HG03354 (cell line): ENCODE results near the gene SSB.
A peak's percentile ranks its signal among the peaks of the same experiment; 100 is the strongest.
"Not testable (repeated sequence)": the region's sequence is repeated elsewhere in the genome, so short reads cannot be mapped to it uniquely, and the experiment has no call there.

ENCODE experiments used
- ATAC-seq: cut with Tn5 transposase; IDR thresholded peaks from one replicate; pipeline ENCODE4 v1.9.1; 2021; ENCODE audit warnings: mild to moderate bottlenecking; ENCODE audit not compliant: unreplicated experiment, poor library complexity, severe bottlenecking

SSB gene

GRCh38 chr2:169824373-169825333 lies 26.0 kb downstream of the SSB start, which contains the start of gene METTL5:
TSS of gene METTL5 (minus strand) at chr2:169824905. CDS start at chr2:169824597, 308 bp downstream.
- ATAC-seq: peak; percentile 69

GRCh38 chr2:169827272-169828140 lies 28.8 kb downstream of the SSB start, which contains the start of gene UBR3:
TSS of gene UBR3 (plus strand) at chr2:169827454. CDS start at chr2:169827508, 54 bp downstream.
- ATAC-seq: peak; percentile 85

- peak; percentile 28 for ATAC-seq
These were observed 29.6 kb downstream of the SSB start for GRCh38 chr2:169828141-169828811.

DNA sequence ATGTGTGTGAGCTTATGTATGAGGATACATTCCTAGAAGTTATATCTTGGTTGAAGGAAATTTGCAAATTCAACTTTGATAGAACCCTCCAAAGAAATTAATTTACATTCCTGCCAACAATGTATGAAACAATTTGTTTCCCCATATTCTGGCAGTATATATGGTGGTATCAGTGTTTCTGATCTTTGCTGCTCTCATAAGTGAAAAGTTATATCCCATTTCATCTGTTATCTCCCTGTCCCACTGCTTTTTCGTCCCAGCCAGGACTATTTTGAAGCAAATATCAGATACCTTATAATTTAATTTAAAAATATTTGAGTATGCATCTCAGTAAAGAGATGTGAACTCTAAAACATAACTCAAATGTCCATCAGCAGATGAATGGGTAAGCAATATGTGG lies 35.7 kb downstream of the SSB start:
- ATAC-seq: no peak

GRCh38 chr2:169838743-169839489 lies 40.2 kb downstream of the SSB start:
- no peak for ATAC-seq

GRCh38 chr2:169839954-169840746 lies 41.5 kb downstream of the SSB start:
- ATAC-seq: no peak

DNA sequence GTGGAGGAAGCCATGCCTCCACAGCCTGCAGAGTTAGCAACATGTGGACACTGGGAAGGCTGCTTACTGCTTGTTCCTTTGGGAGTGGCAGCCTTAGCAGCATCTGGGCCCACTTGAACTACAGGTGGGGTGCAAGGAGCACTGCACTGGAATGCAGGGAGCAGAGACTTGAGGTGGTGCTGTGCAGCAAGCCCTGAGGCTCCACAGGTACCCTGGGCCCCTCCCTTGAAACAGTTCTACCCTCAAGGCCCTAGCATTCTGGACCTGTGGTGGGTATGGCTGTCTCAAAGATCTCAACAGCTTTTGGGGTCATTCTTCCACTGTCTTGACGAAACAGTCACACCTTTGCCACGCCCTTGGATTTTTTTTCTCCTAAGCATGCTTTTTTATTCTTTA lies 42.1 kb downstream of the SSB start:
- ATAC-seq: no peak

DNA sequence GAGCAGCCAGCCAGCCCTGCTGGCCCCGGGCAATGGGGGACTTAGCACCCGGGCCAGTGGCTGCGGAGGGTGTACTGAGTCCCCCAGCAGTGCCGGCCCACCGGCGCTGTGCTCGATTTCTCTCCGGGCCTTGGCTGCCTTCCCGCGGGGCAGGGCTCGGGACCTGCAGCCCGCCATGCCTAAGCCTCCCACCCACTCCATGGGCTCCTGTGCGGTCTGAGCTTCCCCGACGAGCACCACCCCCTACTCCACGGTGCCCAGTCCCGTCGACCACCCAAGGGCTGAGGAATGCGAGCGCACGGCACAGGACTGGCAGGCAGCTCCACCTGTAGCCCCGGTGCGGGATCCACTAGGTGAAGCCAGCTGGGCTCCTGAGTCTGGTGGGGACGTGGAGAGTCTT lies 43.0 kb downstream of the SSB start:
- ATAC-seq: not testable (repeated sequence)

DNA sequence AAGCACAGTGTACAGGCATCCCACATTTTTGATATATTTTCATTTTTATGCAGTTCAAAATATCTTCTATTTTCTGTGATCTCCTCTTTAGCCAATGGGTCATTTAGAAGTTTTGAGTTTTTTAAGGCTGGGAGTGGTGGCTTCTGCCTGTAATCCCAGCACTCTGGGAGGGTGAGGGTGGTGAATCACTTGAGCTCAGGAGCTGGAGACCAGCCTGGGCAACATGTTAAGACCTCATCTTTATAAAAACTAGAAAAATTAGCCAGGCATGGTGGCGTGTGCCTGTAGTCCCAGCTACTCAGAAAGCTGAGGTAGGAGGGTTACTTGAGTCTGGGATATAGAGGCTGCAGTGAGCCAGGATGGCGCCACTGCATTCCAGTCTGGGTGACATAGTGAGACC lies 46.3 kb downstream of the SSB start:
- no peak for ATAC-seq

DNA sequence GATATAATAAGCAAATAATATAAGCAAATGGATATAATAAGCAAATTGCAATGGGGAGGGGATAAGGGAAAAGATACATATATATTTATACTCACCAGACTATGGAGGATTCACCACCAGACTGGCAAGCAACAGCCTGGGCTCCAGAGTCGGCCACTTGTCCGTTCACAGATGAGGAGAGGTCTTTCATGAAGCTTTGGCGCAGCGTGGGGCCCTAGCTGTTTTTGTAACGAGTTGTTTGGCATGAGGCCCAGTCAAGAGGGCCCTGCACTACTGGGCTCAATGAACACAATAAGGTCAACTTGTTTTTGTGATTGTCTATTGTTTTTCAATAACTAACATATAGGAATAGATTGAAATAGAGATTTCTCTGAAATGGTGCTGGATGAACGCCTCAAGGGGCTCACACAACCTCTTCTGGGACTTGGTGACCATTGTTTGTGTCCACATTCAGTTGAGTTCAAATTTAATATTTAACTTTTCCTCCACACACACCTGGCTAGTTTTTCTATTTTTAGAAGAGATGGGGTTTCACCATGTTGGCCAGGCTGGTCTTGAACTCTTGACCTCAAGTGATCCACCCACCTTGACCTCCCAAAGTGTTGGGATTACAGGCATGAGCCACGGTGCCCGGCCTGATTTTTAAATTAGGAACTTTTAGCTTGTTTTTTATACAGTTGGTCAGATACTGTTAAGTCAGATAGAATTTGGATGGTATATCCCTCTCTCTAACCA lies 50.5 kb downstream of the SSB start:
- ATAC-seq: not testable (repeated sequence)

GRCh38 chr2:169849710-169850109 lies 51.0 kb downstream of the SSB start:
- no peak for ATAC-seq

DNA sequence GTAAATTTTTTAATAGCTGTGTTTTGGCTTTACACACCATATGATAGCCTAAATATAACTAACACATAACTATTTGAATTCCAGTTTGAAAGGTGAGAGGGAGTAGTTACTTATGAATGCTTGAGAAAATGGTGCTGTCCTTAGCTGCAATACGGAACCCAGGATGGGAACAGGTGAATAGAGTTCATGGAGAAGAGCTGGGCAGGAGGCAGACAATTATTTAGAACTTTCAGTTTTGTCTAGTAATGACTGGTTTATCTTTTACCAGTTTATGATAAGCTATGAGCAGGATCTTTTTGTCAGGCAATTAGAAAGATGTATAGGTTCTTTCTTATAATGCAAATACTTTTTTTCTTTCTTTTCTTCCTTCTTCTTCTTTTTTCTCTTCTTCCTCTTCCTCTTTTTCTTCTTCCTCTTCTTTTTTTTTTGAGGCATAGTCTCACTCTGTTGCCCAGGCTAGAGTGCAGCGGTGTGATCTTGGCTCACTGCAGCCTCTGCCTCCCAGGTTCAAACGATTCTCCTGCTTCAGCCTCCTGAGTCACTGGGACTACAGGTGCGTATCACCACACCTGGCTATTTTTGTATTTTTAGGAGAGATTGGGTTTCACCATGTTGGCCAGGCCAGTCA lies 54.5 kb downstream of the SSB start:
- ATAC-seq: no peak

DNA sequence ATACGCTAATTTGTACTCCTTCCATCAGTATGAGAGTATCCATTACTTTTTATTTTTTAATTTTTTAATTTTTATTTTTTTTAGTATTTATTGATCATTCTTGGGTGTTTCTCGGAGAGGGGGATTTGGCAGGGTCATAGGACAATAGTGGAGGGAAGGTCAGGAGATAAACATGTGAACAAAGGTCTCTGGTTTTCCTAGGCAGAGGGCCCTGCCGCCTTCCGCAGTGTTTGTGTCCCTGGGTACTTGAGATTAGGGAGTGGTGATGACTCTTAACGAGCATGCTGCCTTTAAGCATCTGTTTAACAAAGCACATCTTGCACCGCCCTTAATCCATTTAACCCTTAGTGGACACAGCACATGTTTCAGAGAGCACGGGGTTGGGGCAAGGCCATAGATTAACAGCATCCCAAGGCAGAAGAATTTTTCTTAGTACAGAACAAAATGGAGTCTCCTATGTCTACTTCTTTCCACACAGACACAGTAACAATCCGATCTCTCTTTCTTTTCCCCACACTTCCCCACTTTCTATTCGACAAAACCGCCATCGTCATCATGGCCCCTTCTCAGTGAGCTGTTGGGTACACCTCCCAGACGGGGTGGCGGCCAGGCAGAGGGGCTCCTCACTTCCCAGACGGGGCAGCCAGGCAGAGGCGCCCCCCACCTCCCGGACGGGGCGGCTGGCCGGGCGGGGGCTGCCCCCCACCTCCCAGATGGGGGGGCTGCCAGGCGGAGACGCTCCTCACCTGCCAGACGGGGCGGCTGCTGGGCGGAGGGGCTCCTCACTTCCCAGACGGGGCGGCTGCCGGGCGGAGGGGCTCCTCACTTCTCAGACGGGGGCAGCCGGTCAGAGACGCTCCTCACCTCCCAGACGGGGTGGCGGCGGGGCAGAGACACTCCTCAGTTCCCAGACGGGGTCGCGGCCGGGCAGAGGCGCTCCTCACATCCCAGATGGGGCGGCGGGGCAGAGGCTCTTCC lies 56.9 kb downstream of the SSB start:
- ATAC-seq: not testable (repeated sequence)

GRCh38 chr2:169859423-169859822 lies 60.8 kb downstream of the SSB start:
- no peak for ATAC-seq

DNA sequence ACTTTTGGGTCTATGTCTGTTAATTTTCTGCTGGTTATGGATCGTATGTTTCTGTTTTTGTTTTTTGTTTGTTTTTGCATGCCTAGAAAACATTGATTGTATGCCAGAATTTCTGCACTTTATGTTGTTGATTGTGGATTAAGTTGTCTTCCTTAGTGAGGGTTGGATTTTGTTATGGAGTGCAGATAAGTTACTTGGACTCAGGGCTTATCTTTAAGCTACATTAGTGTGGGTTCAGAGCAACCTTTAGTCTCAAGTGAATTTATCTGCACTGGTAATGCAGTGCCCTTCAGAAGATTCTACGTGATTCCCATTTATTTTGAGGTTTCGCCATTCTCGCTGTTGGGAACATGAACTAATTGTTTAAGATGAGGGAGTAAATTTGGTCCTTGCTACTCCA lies 61.5 kb downstream of the SSB start:
- no peak for ATAC-seq
